AG04450 (cell line): ENCODE data around the gene MALRD1. TPM values are rescaled to one million over a fixed set of nuclear protein-coding genes. Genes with fewer than 3 reads are reported as not detected.

Experiments
- CTCF ChIA-PET: fragments of 300-600, 350-600 bp; formaldehyde crosslinking; extraction: SDS; loops from one replicate; lab custom pipeline; 2022; ENCODE audit warnings: antibody characterized with exemption, inconsistent platforms; lab: Charles Lee
- POLR2A ChIA-PET: fragments of 350-600 bp; formaldehyde crosslinking; extraction: SDS; loops from one replicate; lab custom pipeline; 2021; ENCODE audit warnings: antibody characterized with exemption, inconsistent platforms; lab: Yijun Ruan, JAX
- DNase-seq: peaks from one replicate; pipeline ENCODE4 v3.0.0-alpha.2; 2011; ENCODE audit warnings: low read depth, low spot score
- H3K27ac ChIP-seq: one replicate; pipeline ENCODE4 v1.5.1; 2012; ENCODE audit warnings: low read depth, low read length, control low read depth
- H3K27me3 ChIP-seq: one replicate; pipeline ENCODE4 v1.6.0; 2012; ENCODE audit warnings: low read length; ENCODE audit not compliant: control insufficient read depth, insufficient read depth
- H3K4me3 ChIP-seq: 2 replicates; pipeline ENCODE4 v1.5.1; 2011; ENCODE audit warnings: mild to moderate bottlenecking, low read depth, low read length, control low read depth
- H3K9me3 ChIP-seq: 2 replicates; pipeline ENCODE4 v1.5.1; 2012; ENCODE audit warnings: low read length; ENCODE audit not compliant: control insufficient read depth, insufficient read depth
- CTCF ChIP-seq: IDR thresholded peaks from 2 replicates; pipeline ENCODE4 v1.5.1; 2011; ENCODE audit warnings: low read depth, low read length, control low read depth, inconsistent platforms
- polyA plus RNA-seq: library from polyadenylated mRNA; depleted of rRNA; stranded (reverse); fragments of >200 nt; gene quantifications from 2 replicates; pipeline ENCODE4 v1.2.3, GENCODE V29; 2011

The MALRD1 gene
- polyA plus RNA-seq, 1 experiment = 2.4 TPM

GRCh38 chr10:19117438-19117837 is 68.8 kb downstream of the MALRD1 start:
- no peak overlapping the region for H3K4me3 ChIP-seq
- CTCF ChIA-PET = interaction anchor here (0.6 kb wide), 1 partner anchor 698 kb away, joined by 4 read pairs; the partner anchor contains the start of gene PLXDC2
- TF ChIP-seq CTCF = no peak
- no peak overlapping the region for H3K27ac ChIP-seq
- no peak for DNase-seq
- H3K27me3 ChIP-seq = no peaks in the 10 kb centered on the region
- POLR2A ChIA-PET = no interaction called here
- H3K9me3 ChIP-seq = no peaks in the 10 kb centered on the region

- DNase-seq = no peak
- Histone ChIP-seq H3K27ac (no peak overlapping the region), H3K4me3 (no peak overlapping the region), H3K9me3 (no peaks in the 10 kb centered on the region), H3K27me3 (no peaks in the 10 kb centered on the region)
- ChIA-PET CTCF (no interaction called here), POLR2A (no interaction called here)
- no peak for TF ChIP-seq CTCF
Observed at GRCh38 chr10:19119191-19119590, 70.6 kb downstream of the MALRD1 start.

GRCh38 chr10:19120381-19120908 is 71.8 kb downstream of the MALRD1 start:
- Histone ChIP-seq H3K27ac (no peak overlapping the region), H3K9me3 (no peaks in the 10 kb centered on the region), H3K4me3 (no peak overlapping the region), H3K27me3 (no peaks in the 10 kb centered on the region)
- TF ChIP-seq CTCF = no peak
- POLR2A ChIA-PET = no interaction called here
- DNase-seq = no peak
- CTCF ChIA-PET = no interaction called here

GRCh38 chr10:19133992-19134391 is 85.4 kb downstream of the MALRD1 start:
- Histone ChIP-seq H3K9me3 (no peaks in the 10 kb centered on the region), H3K27me3 (no peaks in the 10 kb centered on the region), H3K4me3 (no peak overlapping the region), H3K27ac (no peak overlapping the region)
- no peak for DNase-seq
- ChIA-PET CTCF (no interaction called here), POLR2A (no interaction called here)
- TF ChIP-seq CTCF = no peak

GRCh38 chr10:19142967-19143366 is 94.4 kb downstream of the MALRD1 start:
- TF ChIP-seq CTCF = no peak
- POLR2A ChIA-PET = no interaction called here
- no peaks in the 10 kb centered on the region for H3K27me3 ChIP-seq
- H3K4me3 ChIP-seq = no peak overlapping the region
- H3K9me3 ChIP-seq = no peaks in the 10 kb centered on the region
- H3K27ac ChIP-seq = no peak overlapping the region
- DNase-seq = no peak
- CTCF ChIA-PET = no interaction called here
